ENCODE measurements around the gene ZSWIM1. TPM values are rescaled to one million over a fixed set of nuclear protein-coding genes. Genes with fewer than 3 reads are reported as not detected.
"Not testable (repeated sequence)": the region's sequence is repeated elsewhere in the genome, so short reads cannot be mapped to it uniquely, and the experiment has no call there.

ZSWIM1 gene
- total RNA-seq, 1 experiment from 2014 or later: 13.4 TPM

GRCh38 chr20:45926731-45927070, 45.7 kb downstream of the ZSWIM1 start:
- H3K27ac ChIP-seq (ENCODE audit: low read length): no peak overlapping the region
- no peaks in the 10 kb centered on the region for H3K9me3 ChIP-seq (ENCODE audit: control insufficient read depth, insufficient read depth, low read depth, low read length)
- H3K36me3 ChIP-seq (ENCODE audit: control insufficient read depth, insufficient read depth, low read length): no peaks in the 10 kb centered on the region
- no peak overlapping the region for H3K4me3 ChIP-seq (ENCODE audit: low read depth in 2 of 2, low read length in 2 of 2)
- in situ Hi-C loops (cut with HindIII; ENCODE audit: low pct_unique_long_range_greater_than_20kb, low sequenced_read_pairs): no loop called here
- ChIA-PET CTCF (interaction anchor here (1.6 kb wide), 1 partner anchor 37 kb away, joined by 3 read pairs; no protein-coding TSS in a partner anchor), POLR2A (no interaction called here)
- no peaks in the 10 kb centered on the region for H3K4me1 ChIP-seq (ENCODE audit: control insufficient read depth, insufficient read depth, low read length)
- no peak for TF ChIP-seq POLR2AphosphoS5 (IDR thresholded peaks at IDR 0.05; ENCODE audit: low read depth, low read length)
- no peak for TF ChIP-seq CTCF (IDR thresholded peaks at IDR 0.05)
- no peak for TF ChIP-seq REST (IDR thresholded peaks at IDR 0.05; ENCODE audit: insufficient read depth in 1 of 2, low read depth in 2 of 2, low read length in 1 of 2)
- TF ChIP-seq TCF7L2 (IDR thresholded peaks at IDR 0.05; ENCODE audit: low read depth, low read length): no peak
- TF ChIP-seq SIN3A (IDR thresholded peaks at IDR 0.05; ENCODE audit: borderline replicate concordance, insufficient read depth, low read depth, low read length): no peak
- intact Hi-C loops (cut with micrococcal nuclease; ENCODE audit: unreplicated experiment): no loop called here
- ATAC-seq: no peak
- no peak for DNase-seq (ENCODE audit: low read depth, low spot score)
- BruUV-seq (replicated peaks): no TSS peak
- H3K27me3 ChIP-seq (ENCODE audit: control insufficient read depth, insufficient read depth, low read length): no peaks in the 10 kb centered on the region

- ATAC-seq (0 out of 2 replicates have a peak, but pooled peaks have one; percentile 13), DNase-seq (ENCODE audit: low read depth, low spot score) (no peak)
- intact Hi-C loops (cut with micrococcal nuclease; ENCODE audit: unreplicated experiment): no loop called here
- Histone ChIP-seq H3K36me3 (ENCODE audit: control insufficient read depth, insufficient read depth, low read length) (no peaks in the 10 kb centered on the region), H3K27ac (ENCODE audit: low read length) (no peak overlapping the region), H3K4me3 (ENCODE audit: low read depth in 2 of 2, low read length in 2 of 2) (no peak overlapping the region), H3K27me3 (ENCODE audit: control insufficient read depth, insufficient read depth, low read length) (no peaks in the 10 kb centered on the region), H3K9me3 (ENCODE audit: control insufficient read depth, insufficient read depth, low read depth, low read length) (no peaks in the 10 kb centered on the region), H3K4me1 (ENCODE audit: control insufficient read depth, insufficient read depth, low read length) (no peaks in the 10 kb centered on the region)
- no TSS peak for BruUV-seq (replicated peaks)
- in situ Hi-C loops (cut with HindIII; ENCODE audit: low pct_unique_long_range_greater_than_20kb, low sequenced_read_pairs): no loop called here
- no peak for TF ChIP-seq POLR2AphosphoS5 (IDR thresholded peaks at IDR 0.05; ENCODE audit: low read depth, low read length)
- TF ChIP-seq CTCF (IDR thresholded peaks at IDR 0.05): no peak
- no peak for TF ChIP-seq TCF7L2 (IDR thresholded peaks at IDR 0.05; ENCODE audit: low read depth, low read length)
- TF ChIP-seq REST (IDR thresholded peaks at IDR 0.05; ENCODE audit: insufficient read depth in 1 of 2, low read depth in 2 of 2, low read length in 1 of 2): no peak
- no peak for TF ChIP-seq SIN3A (IDR thresholded peaks at IDR 0.05; ENCODE audit: borderline replicate concordance, insufficient read depth, low read depth, low read length)
- CTCF ChIA-PET: interaction anchor here (1.6 kb wide), 1 partner anchor 37 kb away, joined by 3 read pairs; no protein-coding TSS in a partner anchor
- POLR2A ChIA-PET: no interaction called here
These were observed 46.2 kb downstream of the ZSWIM1 start for GRCh38 chr20:45927071-45927878.

GRCh38 chr20:45931680-45932079, 50.7 kb downstream of the ZSWIM1 start:
- POLR2A ChIA-PET; CTCF ChIA-PET; in situ Hi-C loops (cut with HindIII; ENCODE audit: low pct_unique_long_range_greater_than_20kb, low sequenced_read_pairs); H3K4me1 ChIP-seq (ENCODE audit: control insufficient read depth, insufficient read depth, low read length); H3K9me3 ChIP-seq (ENCODE audit: control insufficient read depth, insufficient read depth, low read depth, low read length); H3K27ac ChIP-seq (ENCODE audit: low read length); intact Hi-C loops (cut with micrococcal nuclease; ENCODE audit: unreplicated experiment); H3K4me3 ChIP-seq (ENCODE audit: low read depth in 2 of 2, low read length in 2 of 2); H3K27me3 ChIP-seq (ENCODE audit: control insufficient read depth, insufficient read depth, low read length); BruUV-seq (replicated peaks); H3K36me3 ChIP-seq (ENCODE audit: control insufficient read depth, insufficient read depth, low read length); ATAC-seq; DNase-seq (ENCODE audit: low read depth, low spot score): not testable (repeated sequence)

All from Panc1 (cell line).